H1 (cell line): ENCODE measurements around the gene TBX15.

ENCODE experiments used
- CREB1 ChIP-seq: IDR thresholded peaks from 2 replicates; pipeline ENCODE4 v1.6.1; 2012; ENCODE audit warnings: inconsistent platforms
- EZH2 ChIP-seq: fragments of 200-600 bp; sonication (generic); IDR thresholded peaks from 2 replicates; pipeline ENCODE4 v1.7.1; 2012; ENCODE audit warnings: low read depth, mild to moderate bottlenecking, moderate library complexity, low read length, inconsistent platforms; ENCODE audit not compliant: severe bottlenecking
- JUND ChIP-seq: IDR thresholded peaks from 2 replicates; pipeline ENCODE4 v1.6.1; 2011; ENCODE audit warnings: mild to moderate bottlenecking, improper control_type of control experiment, low read length
- KDM1A ChIP-seq: fragments of 200-600, 300-600 bp; sonication (generic); IDR thresholded peaks from 2 replicates; pipeline ENCODE4 v1.7.1; 2016; ENCODE audit warnings: mild to moderate bottlenecking, low read length, borderline replicate concordance
- NANOG ChIP-seq: IDR thresholded peaks from 2 replicates; pipeline ENCODE4 v1.6.1; 2011; ENCODE audit warnings: low read length, low read depth, mild to moderate bottlenecking, inconsistent platforms; ENCODE audit not compliant: insufficient read depth, poor library complexity, severe bottlenecking
- POLR2A ChIP-seq, 2 experiments: IDR thresholded peaks; 1 replicate in 1 of 2; 2 replicates in 1 of 2; pipeline ENCODE4 v1.6.1; 2011; ENCODE audit warnings: low read depth in 2 of 2, low read length in 2 of 2, mild to moderate bottlenecking in 2 of 2; ENCODE audit errors: control extremely low read depth in 1 of 2
- RAD21 ChIP-seq, 2 experiments: IDR thresholded peaks in 1 of 2; conservative IDR thresholded peaks in 1 of 2; 2 replicates each; pipeline ENCODE4 v1.6.1; 2011; ENCODE audit warnings: low read depth in 2 of 2, low read length in 2 of 2, improper control_type of control experiment in 1 of 2, inconsistent platforms in 1 of 2, mild to moderate bottlenecking in 1 of 2, moderate library complexity in 1 of 2
- RBBP5 ChIP-seq: IDR thresholded peaks from 2 replicates; pipeline ENCODE4 v1.7.1; 2012; ENCODE audit warnings: low read depth, mild to moderate bottlenecking, inconsistent platforms, low read length, moderate library complexity, borderline replicate concordance
- YY1 ChIP-seq: IDR thresholded peaks from 2 replicates; pipeline ENCODE4 v1.6.1; 2011; ENCODE audit warnings: low read depth, mild to moderate bottlenecking, low read length
- TF ChIP-seq, protein P1 (sequence below), 3 experiments: IDR thresholded peaks; 1 replicate in 2 of 3; 2 replicates in 1 of 3; pipeline versions ENCODE4 v1.5.1 to v1.6.1; 2011; ENCODE audit warnings: low read length in 3 of 3, mild to moderate bottlenecking in 3 of 3, inconsistent platforms in 2 of 3, low read depth in 1 of 3, moderate library complexity in 1 of 3; ENCODE audit not compliant: insufficient read depth in 1 of 3; ENCODE audit errors: control extremely low read depth in 1 of 3

DNA sequence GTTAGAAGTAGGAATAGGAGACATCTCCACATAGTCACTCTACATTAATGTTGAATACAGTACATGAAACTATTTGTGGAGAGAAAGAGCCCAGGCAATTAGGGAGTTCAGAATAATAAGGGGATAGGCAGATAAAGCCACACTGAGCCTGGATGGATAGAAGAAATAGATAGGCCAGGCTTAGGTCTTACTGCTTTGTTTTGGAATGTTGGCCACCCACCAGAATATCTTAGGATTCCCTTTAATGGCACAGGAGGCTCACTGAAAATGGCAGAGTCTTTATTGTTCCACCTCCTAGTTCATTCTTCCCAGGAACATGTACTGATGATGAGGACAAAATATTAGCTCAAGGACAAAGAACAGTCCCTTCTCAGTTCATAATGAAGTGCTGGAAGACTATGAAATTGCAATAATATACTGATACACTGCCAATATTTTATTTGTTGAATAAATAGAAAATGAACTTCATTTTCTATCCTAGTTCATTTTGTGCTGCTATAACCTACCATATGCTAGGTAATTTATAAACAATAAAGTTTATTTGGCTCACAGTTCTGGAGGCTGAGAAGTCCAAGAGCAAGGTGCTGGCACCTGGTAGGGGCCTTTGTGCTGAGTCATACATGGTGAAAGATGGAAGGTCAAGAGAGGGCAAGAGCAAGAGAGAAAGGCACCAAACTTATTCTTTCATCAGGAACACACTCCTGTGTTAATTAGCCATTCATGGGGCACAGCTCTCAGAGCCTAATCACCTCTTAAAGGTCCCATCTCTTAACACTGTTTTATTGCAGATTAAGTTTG, 87.3 kb downstream of the TBX15 start:
- no peak for TF ChIP-seq RAD21 (IDR thresholded peaks at IDR 0.05 in 1 of 2, conservative IDR thresholded peaks at IDR 0.05 in 1 of 2; ENCODE audit: low read depth in 2 of 2, low read length in 2 of 2)
- no peak for TF ChIP-seq CREB1
- TF ChIP-seq NANOG = no peak
- no peak for TF ChIP-seq KDM1A
- TF ChIP-seq YY1 = no peak
- TF ChIP-seq, protein P1, sequence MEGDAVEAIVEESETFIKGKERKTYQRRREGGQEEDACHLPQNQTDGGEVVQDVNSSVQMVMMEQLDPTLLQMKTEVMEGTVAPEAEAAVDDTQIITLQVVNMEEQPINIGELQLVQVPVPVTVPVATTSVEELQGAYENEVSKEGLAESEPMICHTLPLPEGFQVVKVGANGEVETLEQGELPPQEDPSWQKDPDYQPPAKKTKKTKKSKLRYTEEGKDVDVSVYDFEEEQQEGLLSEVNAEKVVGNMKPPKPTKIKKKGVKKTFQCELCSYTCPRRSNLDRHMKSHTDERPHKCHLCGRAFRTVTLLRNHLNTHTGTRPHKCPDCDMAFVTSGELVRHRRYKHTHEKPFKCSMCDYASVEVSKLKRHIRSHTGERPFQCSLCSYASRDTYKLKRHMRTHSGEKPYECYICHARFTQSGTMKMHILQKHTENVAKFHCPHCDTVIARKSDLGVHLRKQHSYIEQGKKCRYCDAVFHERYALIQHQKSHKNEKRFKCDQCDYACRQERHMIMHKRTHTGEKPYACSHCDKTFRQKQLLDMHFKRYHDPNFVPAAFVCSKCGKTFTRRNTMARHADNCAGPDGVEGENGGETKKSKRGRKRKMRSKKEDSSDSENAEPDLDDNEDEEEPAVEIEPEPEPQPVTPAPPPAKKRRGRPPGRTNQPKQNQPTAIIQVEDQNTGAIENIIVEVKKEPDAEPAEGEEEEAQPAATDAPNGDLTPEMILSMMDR (IDR thresholded peaks at IDR 0.05; ENCODE audit: control extremely low read depth in 1 of 3, insufficient read depth in 1 of 3, low read depth in 1 of 3, low read length in 3 of 3) = no peak
- TF ChIP-seq EZH2 = no peak
- TF ChIP-seq POLR2A (IDR thresholded peaks at IDR 0.05; ENCODE audit: control extremely low read depth in 1 of 2, low read depth in 2 of 2, low read length in 2 of 2) = no peak
- TF ChIP-seq JUND = no peak
- TF ChIP-seq RBBP5 = no peak
